HCT116 (cell line): ENCODE results near the gene RHBDD1.

Source experiments
- CEBPB ChIP-seq: IDR thresholded peaks from 2 replicates; pipeline ENCODE4 v1.6.1; 2012; ENCODE audit warnings: low read depth
- EZH2 ChIP-seq: fragments of 200-600 bp; sonication (generic); IDR thresholded peaks from 2 replicates; pipeline ENCODE4 v1.6.1; 2017; ENCODE audit warnings: antibody characterized with exemption, mixed run types
- EZH2phosphoT487 ChIP-seq: fragments of 200-600 bp; IDR thresholded peaks from 2 replicates; pipeline ENCODE4 v1.6.1; 2018; ENCODE audit warnings: antibody characterized with exemption, borderline replicate concordance
- FOSL1 ChIP-seq: IDR thresholded peaks from 2 replicates; pipeline ENCODE4 v1.6.1; 2012; ENCODE audit warnings: low read depth
- POLR2A ChIP-seq: IDR thresholded peaks from 2 replicates; pipeline ENCODE4 v1.7.0; 2011; ENCODE audit warnings: borderline replicate concordance; ENCODE audit not compliant: insufficient read depth, insufficient read length; ENCODE audit errors: extremely low read depth
- RAD21 ChIP-seq: IDR thresholded peaks from 2 replicates; pipeline ENCODE4 v1.6.1; 2012; ENCODE audit warnings: low read depth, mild to moderate bottlenecking
- SIN3A ChIP-seq: IDR thresholded peaks from 2 replicates; pipeline ENCODE4 v1.6.1; 2012; ENCODE audit warnings: low read depth
- SP1 ChIP-seq: IDR thresholded peaks from 2 replicates; pipeline ENCODE4 v1.6.1; 2012; ENCODE audit warnings: low read depth
- TCF7L2 ChIP-seq: IDR thresholded peaks from 2 replicates; pipeline ENCODE4 v1.7.0; 2011; ENCODE audit warnings: borderline replicate concordance, inconsistent platforms; ENCODE audit not compliant: insufficient read depth, insufficient read length; ENCODE audit errors: extremely low read depth
- ZNF274 ChIP-seq: fragments of 200-500 bp; sonication (Bioruptor generic); IDR thresholded peaks from 2 replicates; pipeline ENCODE4 v1.6.1; 2014; ENCODE audit warnings: mild to moderate bottlenecking, low read depth, low read length, inconsistent platforms
- TF ChIP-seq, protein P1 (sequence below), 3 experiments: fragments of 200-600 bp in 1 of 3; sonication (generic) in 1 of 3; IDR thresholded peaks in 2 of 3; conservative IDR thresholded peaks in 1 of 3; 2 replicates each; pipeline ENCODE4 v1.5.1; 2012 to 2017; ENCODE audit warnings: low read depth in 2 of 3, low read length in 2 of 3, antibody characterized with exemption in 1 of 3, borderline replicate concordance in 1 of 3, control low read depth in 1 of 3, mild to moderate bottlenecking in 1 of 3, mixed read lengths in 1 of 3, mixed run types in 1 of 3, moderate library complexity in 1 of 3; ENCODE audit not compliant: insufficient read depth in 1 of 3
- TF ChIP-seq, protein P2 (sequence below): IDR thresholded peaks from 2 replicates; pipeline ENCODE4 v1.6.1; 2012; ENCODE audit warnings: low read depth
- TF ChIP-seq, protein P3 (sequence below): IDR thresholded peaks from 2 replicates; pipeline ENCODE4 v1.6.1; 2011; ENCODE audit warnings: mild to moderate bottlenecking, low read length, moderate library complexity; ENCODE audit not compliant: insufficient replicate concordance; ENCODE audit errors: extremely low read depth

DNA sequence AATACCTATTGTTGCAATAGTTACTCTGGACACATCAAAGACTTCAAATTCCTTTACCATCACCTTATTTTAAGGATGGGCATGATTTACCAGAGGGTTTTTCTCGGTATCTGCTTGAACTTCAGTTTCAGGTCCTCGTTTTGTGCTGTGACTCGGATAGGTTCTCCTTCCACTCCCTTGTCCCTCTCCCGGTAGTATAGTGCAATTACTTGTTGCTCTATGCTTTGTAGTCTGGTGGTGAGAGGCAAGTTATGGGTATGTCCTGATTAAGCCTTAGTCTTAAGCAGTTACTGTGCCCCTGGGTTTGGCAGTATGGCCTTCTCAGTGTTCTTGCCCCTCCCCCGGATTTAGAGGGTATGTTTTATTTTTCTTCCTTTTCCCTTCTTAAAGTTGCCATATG, 96.6 kb downstream of the RHBDD1 start:
- TF ChIP-seq, protein P1, sequence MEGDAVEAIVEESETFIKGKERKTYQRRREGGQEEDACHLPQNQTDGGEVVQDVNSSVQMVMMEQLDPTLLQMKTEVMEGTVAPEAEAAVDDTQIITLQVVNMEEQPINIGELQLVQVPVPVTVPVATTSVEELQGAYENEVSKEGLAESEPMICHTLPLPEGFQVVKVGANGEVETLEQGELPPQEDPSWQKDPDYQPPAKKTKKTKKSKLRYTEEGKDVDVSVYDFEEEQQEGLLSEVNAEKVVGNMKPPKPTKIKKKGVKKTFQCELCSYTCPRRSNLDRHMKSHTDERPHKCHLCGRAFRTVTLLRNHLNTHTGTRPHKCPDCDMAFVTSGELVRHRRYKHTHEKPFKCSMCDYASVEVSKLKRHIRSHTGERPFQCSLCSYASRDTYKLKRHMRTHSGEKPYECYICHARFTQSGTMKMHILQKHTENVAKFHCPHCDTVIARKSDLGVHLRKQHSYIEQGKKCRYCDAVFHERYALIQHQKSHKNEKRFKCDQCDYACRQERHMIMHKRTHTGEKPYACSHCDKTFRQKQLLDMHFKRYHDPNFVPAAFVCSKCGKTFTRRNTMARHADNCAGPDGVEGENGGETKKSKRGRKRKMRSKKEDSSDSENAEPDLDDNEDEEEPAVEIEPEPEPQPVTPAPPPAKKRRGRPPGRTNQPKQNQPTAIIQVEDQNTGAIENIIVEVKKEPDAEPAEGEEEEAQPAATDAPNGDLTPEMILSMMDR (IDR thresholded peaks at IDR 0.05 in 2 of 3, conservative IDR thresholded peaks at IDR 0.05 in 1 of 3; ENCODE audit: borderline replicate concordance in 1 of 3, insufficient read depth in 1 of 3, low read depth in 2 of 3, low read length in 2 of 3): no peak
- TF ChIP-seq EZH2 (no peak), POLR2A (no peak), TCF7L2 (no peak), SP1 (no peak), RAD21 (no peak), FOSL1 (no peak), SIN3A (no peak), CEBPB (no peak), EZH2phosphoT487 (no peak), ZNF274 (no peak)
- TF ChIP-seq, protein P2, sequence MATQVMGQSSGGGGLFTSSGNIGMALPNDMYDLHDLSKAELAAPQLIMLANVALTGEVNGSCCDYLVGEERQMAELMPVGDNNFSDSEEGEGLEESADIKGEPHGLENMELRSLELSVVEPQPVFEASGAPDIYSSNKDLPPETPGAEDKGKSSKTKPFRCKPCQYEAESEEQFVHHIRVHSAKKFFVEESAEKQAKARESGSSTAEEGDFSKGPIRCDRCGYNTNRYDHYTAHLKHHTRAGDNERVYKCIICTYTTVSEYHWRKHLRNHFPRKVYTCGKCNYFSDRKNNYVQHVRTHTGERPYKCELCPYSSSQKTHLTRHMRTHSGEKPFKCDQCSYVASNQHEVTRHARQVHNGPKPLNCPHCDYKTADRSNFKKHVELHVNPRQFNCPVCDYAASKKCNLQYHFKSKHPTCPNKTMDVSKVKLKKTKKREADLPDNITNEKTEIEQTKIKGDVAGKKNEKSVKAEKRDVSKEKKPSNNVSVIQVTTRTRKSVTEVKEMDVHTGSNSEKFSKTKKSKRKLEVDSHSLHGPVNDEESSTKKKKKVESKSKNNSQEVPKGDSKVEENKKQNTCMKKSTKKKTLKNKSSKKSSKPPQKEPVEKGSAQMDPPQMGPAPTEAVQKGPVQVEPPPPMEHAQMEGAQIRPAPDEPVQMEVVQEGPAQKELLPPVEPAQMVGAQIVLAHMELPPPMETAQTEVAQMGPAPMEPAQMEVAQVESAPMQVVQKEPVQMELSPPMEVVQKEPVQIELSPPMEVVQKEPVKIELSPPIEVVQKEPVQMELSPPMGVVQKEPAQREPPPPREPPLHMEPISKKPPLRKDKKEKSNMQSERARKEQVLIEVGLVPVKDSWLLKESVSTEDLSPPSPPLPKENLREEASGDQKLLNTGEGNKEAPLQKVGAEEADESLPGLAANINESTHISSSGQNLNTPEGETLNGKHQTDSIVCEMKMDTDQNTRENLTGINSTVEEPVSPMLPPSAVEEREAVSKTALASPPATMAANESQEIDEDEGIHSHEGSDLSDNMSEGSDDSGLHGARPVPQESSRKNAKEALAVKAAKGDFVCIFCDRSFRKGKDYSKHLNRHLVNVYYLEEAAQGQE: no peak
- TF ChIP-seq, protein P3, sequence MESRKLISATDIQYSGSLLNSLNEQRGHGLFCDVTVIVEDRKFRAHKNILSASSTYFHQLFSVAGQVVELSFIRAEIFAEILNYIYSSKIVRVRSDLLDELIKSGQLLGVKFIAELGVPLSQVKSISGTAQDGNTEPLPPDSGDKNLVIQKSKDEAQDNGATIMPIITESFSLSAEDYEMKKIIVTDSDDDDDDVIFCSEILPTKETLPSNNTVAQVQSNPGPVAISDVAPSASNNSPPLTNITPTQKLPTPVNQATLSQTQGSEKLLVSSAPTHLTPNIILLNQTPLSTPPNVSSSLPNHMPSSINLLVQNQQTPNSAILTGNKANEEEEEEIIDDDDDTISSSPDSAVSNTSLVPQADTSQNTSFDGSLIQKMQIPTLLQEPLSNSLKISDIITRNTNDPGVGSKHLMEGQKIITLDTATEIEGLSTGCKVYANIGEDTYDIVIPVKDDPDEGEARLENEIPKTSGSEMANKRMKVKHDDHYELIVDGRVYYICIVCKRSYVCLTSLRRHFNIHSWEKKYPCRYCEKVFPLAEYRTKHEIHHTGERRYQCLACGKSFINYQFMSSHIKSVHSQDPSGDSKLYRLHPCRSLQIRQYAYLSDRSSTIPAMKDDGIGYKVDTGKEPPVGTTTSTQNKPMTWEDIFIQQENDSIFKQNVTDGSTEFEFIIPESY: no peak
